Fibroblast of the aortic adventitia (primary cell): ENCODE results near the gene TRIM47. TPM values are rescaled to one million over a fixed set of nuclear protein-coding genes. Genes with fewer than 3 reads are reported as not detected.

ENCODE experiments used
- DNase-seq: peaks from one replicate; pipeline ENCODE4 v3.0.0-alpha.2; 2010; ENCODE audit warnings: low read depth
- H3K4me3 ChIP-seq: 2 replicates; pipeline ENCODE4 v1.5.1; 2011; ENCODE audit warnings: low read depth, mild to moderate bottlenecking, control low read depth, low read length, moderate library complexity
- total RNA-seq: library from RNA; depleted of rRNA; stranded (reverse); fragments of >200 nt; gene quantifications from 2 replicates; pipeline ENCODE4 v1.2.3, GENCODE V29; 2012; ENCODE audit warnings: low replicate concordance
- TF ChIP-seq, protein P1 (sequence below): IDR thresholded peaks from 2 replicates; pipeline ENCODE4 v1.5.1; 2011; ENCODE audit warnings: mild to moderate bottlenecking, low read length, control low read depth, inconsistent platforms; ENCODE audit not compliant: insufficient read depth

The TRIM47 gene
- total RNA-seq, 1 donor = 20.9 TPM

GRCh38 chr17:75917141-75917916 is 38.9 kb upstream of the TRIM47 start:
- no peak overlapping the region for H3K4me3 ChIP-seq
- TF ChIP-seq, protein P1, sequence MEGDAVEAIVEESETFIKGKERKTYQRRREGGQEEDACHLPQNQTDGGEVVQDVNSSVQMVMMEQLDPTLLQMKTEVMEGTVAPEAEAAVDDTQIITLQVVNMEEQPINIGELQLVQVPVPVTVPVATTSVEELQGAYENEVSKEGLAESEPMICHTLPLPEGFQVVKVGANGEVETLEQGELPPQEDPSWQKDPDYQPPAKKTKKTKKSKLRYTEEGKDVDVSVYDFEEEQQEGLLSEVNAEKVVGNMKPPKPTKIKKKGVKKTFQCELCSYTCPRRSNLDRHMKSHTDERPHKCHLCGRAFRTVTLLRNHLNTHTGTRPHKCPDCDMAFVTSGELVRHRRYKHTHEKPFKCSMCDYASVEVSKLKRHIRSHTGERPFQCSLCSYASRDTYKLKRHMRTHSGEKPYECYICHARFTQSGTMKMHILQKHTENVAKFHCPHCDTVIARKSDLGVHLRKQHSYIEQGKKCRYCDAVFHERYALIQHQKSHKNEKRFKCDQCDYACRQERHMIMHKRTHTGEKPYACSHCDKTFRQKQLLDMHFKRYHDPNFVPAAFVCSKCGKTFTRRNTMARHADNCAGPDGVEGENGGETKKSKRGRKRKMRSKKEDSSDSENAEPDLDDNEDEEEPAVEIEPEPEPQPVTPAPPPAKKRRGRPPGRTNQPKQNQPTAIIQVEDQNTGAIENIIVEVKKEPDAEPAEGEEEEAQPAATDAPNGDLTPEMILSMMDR = no peak
- no peak for DNase-seq

DNA sequence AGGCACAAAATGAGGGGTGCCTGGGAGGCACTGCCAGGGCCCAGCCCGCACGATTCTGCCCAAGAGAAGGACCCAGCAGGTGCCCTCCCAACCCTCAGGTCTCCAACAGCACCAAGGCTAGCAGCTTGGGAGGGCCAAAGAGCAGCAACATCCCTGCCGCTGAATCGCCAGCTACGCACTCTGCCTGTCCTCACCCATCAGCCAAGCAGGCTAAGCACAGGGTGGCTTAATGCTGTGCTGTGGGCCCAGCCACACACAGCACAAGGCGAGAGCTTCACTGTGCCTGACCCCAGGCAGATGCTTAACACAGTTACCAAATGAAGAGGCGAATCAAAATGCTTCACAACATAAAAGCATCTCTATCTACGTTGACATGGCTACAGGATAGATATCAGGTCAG is 36.9 kb upstream of the TRIM47 start:
- no peak for DNase-seq
- H3K4me3 ChIP-seq = no peak overlapping the region

GRCh38 chr17:75914643-75915267 is 36.4 kb upstream of the TRIM47 start:
- no peak overlapping the region for H3K4me3 ChIP-seq
- DNase-seq = no peak
- TF ChIP-seq, protein P1 = no peak

More for the DNA sequence above, 36.9 kb upstream of the TRIM47 start:
- TF ChIP-seq, protein P1 = no peak

GRCh38 chr17:75913537-75914210 is 35.3 kb upstream of the TRIM47 start:
- TF ChIP-seq, protein P1 = no peak
- no peak for DNase-seq
- H3K4me3 ChIP-seq = no peak overlapping the region

- no peak for DNase-seq
- no peak overlapping the region for H3K4me3 ChIP-seq
- TF ChIP-seq, protein P1 = no peak
Measured at GRCh38 chr17:75910699-75911098, 32.3 kb upstream of the TRIM47 start.

- DNase-seq = no peak
Measured at GRCh38 chr17:75909812-75910274, 31.5 kb upstream of the TRIM47 start.

More at GRCh38 chr17:75909812-75910274, 31.5 kb upstream of the TRIM47 start:
- H3K4me3 ChIP-seq = no peak overlapping the region
- TF ChIP-seq, protein P1 = no peak
